HL-60 (cell line): ENCODE measurements around the gene MAFG.
A peak's percentile ranks its signal among the peaks of the same experiment; 100 is the strongest.

Experiments used
- DNase-seq, 2 experiments: peaks; one replicate each; pipeline ENCODE4 v3.0.0-alpha.2; 2010 to 2020; ENCODE audit warnings: low read depth in 1 of 2, low spot score in 1 of 2
- H3K27ac ChIP-seq: fragments of 250-450 bp; sonication (Bioruptor Pico); replicated peaks from 2 replicates; pipeline ENCODE4 v1.5.1; 2020; ENCODE audit warnings: mild to moderate bottlenecking, moderate library complexity
- H3K27me3 ChIP-seq: fragments of 250-450 bp; sonication (Bioruptor Pico); 2 replicates; pipeline ENCODE4 v1.5.1; 2021; ENCODE audit warnings: mild to moderate bottlenecking, moderate library complexity; ENCODE audit not compliant: insufficient read depth, poor library complexity, severe bottlenecking
- H3K4me3 ChIP-seq: replicated peaks from 2 replicates; pipeline ENCODE4 v1.5.1; 2011; ENCODE audit warnings: mild to moderate bottlenecking, control low read depth, low read length; ENCODE audit not compliant: insufficient read depth
- CTCF ChIP-seq: IDR thresholded peaks from one replicate; pipeline ENCODE4 v1.5.1; 2011; ENCODE audit warnings: low read length, control low read depth, inconsistent platforms; ENCODE audit not compliant: insufficient read depth
- GABPA ChIP-seq: IDR thresholded peaks from 2 replicates; pipeline ENCODE4 v1.6.1; 2012; ENCODE audit warnings: low read depth
- POLR2AphosphoS5 ChIP-seq: IDR thresholded peaks from 2 replicates; pipeline ENCODE4 v1.6.1; 2012; ENCODE audit warnings: low read depth
- REST ChIP-seq: IDR thresholded peaks from 2 replicates; pipeline ENCODE4 v1.6.1; 2012; ENCODE audit warnings: low read depth; ENCODE audit not compliant: insufficient replicate concordance
- SPI1 ChIP-seq: IDR thresholded peaks from 2 replicates; pipeline ENCODE4 v1.6.1; 2012; ENCODE audit warnings: low read depth, mild to moderate bottlenecking, borderline replicate concordance

The MAFG gene

GRCh38 chr17:81923302-81924260 lies 4.0 kb downstream of the MAFG start:
- peak; percentile 91 to 97 for DNase-seq
- Histone ChIP-seq H3K27ac (peak overlapping the region; percentile 92), H3K4me3 (peak overlapping the region; percentile 60), H3K27me3 (no peaks in the 10 kb centered on the region)
- peak; percentile 68 for TF ChIP-seq POLR2AphosphoS5
- TF ChIP-seq SPI1 = peak; percentile 23; the same call in 1 of the 2 replicates
- no peak for TF ChIP-seq REST

GRCh38 chr17:81922566-81923301 lies 4.8 kb downstream of the MAFG start:
- peak overlapping the region; percentile 92 for H3K27ac ChIP-seq
- TF ChIP-seq POLR2AphosphoS5 (0 out of 2 replicates have a peak, but pooled peaks have one; percentile 26), REST (no peak)
- peak overlapping the region; percentile 60 for H3K4me3 ChIP-seq
- H3K27me3 ChIP-seq = no peaks in the 10 kb centered on the region
- peak; percentile 80 to 87 for DNase-seq

GRCh38 chr17:81921996-81922565 lies 5.5 kb downstream of the MAFG start:
- Histone ChIP-seq H3K27ac (peak overlapping the region; percentile 92), H3K4me3 (peak overlapping the region; percentile 60), H3K27me3 (no peaks in the 10 kb centered on the region)
- TF ChIP-seq SPI1 = no peak
- no peak for TF ChIP-seq REST
- TF ChIP-seq POLR2AphosphoS5 = no peak
- TF ChIP-seq CTCF = no peak
- TF ChIP-seq GABPA = no peak
- DNase-seq = no peak
